GM13976 (cell line): ENCODE results near the gene LRRC51.
A peak's percentile ranks its signal among the peaks of the same experiment; 100 is the strongest.

ENCODE experiments used
- DNase-seq: peaks from one replicate; pipeline ENCODE4 v3.0.0; 2012; ENCODE audit warnings: low spot score
- CTCF ChIP-seq: IDR thresholded peaks from 2 replicates; pipeline ENCODE4 v1.5.1; 2012; ENCODE audit warnings: borderline replicate concordance, mild to moderate bottlenecking; ENCODE audit not compliant: insufficient read depth; ENCODE audit errors: extremely low read depth, missing control alignments, control extremely low read depth
- in situ Hi-C: fragments of 300-500 bp; cut with MboI; formaldehyde crosslinking; loops from one replicate; pipeline ENCODE4 v1.12.0; 2022; ENCODE audit warnings: low sequenced_read_pairs, mixed read lengths, inconsistent platforms; ENCODE audit not compliant: unreplicated experiment

Gene LRRC51

GRCh38 chr11:72069787-72070251 lies 10.8 kb upstream of the LRRC51 start:
- DNase-seq: no peak
- in situ Hi-C loops: no loop called here
- no peak for TF ChIP-seq CTCF

DNA sequence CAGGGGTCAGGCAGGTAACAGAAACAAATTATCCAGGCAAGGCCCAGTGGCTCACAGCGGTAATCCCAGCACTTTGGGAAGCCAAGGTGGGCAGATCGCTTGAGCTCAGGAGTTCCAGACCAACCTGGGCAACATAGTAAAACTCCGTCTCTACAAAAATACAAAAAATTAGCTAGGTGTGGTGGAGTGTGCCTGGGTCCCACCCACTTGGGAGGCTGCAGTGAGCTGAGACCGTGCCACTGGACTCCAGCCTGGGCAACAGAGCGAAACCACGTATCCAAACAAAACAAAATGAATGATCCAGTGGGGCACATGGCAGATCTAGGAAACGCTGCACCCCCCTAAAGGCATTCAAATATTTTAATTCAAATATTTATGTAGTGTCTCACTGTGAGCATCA lies 10.2 kb upstream of the LRRC51 start:
- in situ Hi-C loops: no loop called here
- no peak for DNase-seq
- TF ChIP-seq CTCF: no peak

DNA sequence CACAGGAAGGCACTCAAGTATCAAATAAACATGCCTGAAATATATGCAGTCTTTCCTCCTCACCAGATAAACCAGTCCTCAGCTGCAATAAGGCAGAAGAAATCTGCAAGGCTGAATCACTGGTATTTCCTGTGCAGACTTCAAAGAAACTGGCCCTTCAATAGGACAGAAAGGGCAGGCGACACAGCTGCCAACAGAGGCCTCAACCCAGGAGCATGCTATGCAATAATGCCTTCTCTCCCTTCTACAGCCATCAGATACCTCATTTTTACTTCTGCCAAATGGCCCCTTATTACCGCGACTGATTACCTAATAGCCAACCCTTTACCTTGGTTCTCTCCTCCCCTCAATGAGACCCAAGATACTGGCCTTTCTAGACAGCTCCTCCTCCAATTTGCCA lies 8.3 kb upstream of the LRRC51 start:
- TF ChIP-seq CTCF: no peak
- in situ Hi-C loops: no loop called here
- no peak for DNase-seq

DNA sequence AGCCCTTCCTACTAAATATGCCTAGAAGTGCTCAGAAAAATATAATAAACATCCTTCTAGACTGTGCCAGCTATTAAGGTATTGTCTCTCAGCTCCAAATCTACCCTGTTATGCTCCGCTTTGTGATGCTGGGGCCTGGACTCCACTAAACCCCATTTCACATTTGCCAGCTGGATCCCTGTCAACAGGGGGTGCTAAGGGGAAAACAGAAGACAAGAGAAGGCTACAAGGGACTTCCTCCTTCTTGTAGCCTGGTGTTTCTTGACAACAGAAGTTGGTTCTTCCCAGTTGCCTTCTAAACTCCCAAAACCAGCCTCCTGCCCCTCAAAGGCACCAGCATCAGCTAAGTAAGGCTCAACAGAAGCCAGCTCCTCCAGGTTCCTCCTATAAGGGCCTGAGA lies 5.5 kb upstream of the LRRC51 start:
- no peak for DNase-seq

GRCh38 chr11:72075756-72076155 lies 4.9 kb upstream of the LRRC51 start:
- no peak for TF ChIP-seq CTCF
- in situ Hi-C loops: no loop called here
- DNase-seq: no peak

More for the DNA sequence above, 5.5 kb upstream of the LRRC51 start:
- peak; percentile 36 for TF ChIP-seq CTCF
- in situ Hi-C loops: no loop called here

- no peak for TF ChIP-seq CTCF
- no peak for DNase-seq
- in situ Hi-C loops: no loop called here
Measured at GRCh38 chr11:72078477-72078876, 2.2 kb upstream of the LRRC51 start.

GRCh38 chr11:72079819-72080325 lies 778 bp upstream of the LRRC51 start:
- TF ChIP-seq CTCF: no peak
- no peak for DNase-seq
- in situ Hi-C loops: no loop called here
